Muscle of back (tissue), 11 donors: ENCODE data around the gene FMN1. TPM values are rescaled to one million over a fixed set of nuclear protein-coding genes. Genes with fewer than 3 reads are reported as not detected.

Source experiments
- DNase-seq, 3 donors: peaks; one replicate each; pipeline versions ENCODE4 v3.0.0 to v3.0.0-alpha.2; 2013
- polyA plus RNA-seq, 10 donors: library from polyadenylated mRNA; unstranded; fragments of 120-200 nt; gene quantifications; one replicate each; pipeline ENCODE4 v1.2.1, GENCODE V29; 2013; ENCODE audit not compliant: insufficient read length in 10 of 10

The FMN1 gene
- polyA plus RNA-seq, 10 donors = 1.5 to 4.5 (median 2.1) TPM

DNA sequence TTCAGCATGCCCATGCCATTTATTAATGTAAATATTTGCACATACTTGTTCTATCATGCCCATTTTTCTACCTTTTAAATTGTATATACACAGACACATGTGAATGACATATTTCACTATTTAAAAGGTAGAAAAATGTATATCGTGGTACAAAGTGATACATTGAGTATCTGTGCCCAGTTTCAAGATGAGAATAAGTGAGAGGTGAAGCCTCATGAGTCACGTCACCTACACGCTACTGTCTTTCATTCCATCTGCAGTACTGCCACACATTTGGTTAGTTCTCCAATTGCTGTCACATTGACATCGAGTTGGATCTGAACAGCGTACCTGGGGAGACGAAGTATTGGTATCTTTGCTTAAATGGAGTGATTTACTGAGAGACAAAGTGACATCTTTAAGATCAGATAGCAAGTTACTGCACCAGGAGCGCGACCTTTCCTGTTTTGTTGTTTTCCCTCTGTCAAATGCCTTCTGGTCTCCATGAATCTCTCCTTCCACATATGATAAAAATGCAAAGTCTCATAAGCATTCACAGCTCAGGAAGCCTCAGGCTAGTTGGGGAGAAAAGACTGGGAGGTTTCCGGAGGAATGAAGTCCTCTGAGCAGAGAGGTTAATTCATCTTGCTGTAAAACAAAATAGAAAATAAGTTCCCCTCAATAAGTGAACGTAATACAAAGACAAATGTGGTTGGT, 464.7 kb downstream of the FMN1 start:
- DNase-seq = no peak

DNA sequence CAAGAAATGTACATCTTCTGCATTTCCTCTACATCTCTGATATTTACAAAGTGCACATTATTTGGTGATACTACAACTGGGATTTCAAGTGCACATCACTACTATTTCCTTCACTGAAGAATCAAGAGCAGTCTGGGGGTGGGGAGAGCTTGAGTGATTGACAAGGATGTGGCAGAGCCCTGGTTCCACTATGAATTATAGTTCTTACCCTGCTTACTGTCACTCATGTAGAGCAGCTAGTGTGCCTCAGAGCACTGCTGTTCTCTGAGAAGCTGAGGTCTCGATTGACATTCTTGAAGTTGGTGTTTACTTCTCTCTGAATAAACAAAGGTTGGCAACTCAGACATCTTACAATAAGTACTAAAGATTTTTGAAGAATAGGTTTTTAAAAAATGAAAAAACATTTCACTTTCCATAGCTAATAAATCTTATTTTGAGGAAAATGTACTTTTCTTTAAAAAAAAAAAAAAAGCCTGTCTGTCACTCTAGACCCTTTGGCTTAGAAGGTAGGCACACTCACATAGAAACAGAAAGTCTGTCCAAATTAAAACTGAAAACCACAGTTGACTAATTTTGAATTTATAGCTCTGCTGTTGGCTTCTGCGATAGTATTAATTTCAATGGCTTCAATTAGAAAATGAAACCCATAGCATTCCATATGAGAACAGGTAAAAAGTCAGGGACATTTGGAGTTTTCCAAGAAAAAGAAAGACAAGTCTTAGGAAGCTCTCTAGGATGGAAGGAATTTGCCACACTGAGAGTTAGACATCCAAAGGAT, 471.2 kb downstream of the FMN1 start:
- DNase-seq = no peak

DNA sequence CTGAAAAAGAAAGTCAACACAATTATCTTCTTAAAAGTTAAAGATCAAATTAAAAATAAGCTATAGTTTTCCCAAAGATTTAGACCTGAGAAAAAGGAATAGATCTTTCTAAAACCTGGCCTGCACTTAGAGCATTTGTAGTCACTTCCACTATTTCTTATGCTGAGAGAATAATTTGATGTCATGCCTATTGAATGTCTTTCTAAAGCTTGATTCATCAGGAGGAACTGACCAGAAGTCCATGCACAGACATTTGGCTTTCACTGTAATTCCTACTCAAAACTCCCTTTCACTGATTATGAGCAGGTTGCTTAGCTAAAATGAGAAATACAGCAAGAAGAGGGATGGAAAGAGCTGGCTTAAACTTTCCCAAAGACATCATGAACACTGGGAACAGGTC, 472.4 kb downstream of the FMN1 start:
- no peak for DNase-seq

DNA sequence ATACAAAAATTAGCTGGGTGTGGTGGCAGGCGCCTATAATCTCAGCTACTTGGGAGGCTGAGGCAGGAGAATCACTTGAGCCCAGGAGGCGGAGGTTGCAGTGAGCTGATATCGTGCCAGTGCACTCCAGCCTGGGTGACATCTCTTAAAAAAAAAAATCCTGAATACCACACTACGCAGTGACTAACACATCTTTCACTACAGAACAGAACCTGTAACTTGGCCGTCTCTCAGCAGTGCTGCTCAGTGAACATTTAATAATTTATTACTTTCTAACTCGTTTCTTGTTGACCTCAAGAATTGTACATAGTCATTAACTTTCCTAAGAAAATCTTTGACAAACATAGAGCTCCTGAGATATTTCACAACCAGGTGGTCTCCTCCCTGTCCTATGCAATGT, 472.9 kb downstream of the FMN1 start:
- no peak for DNase-seq

DNA sequence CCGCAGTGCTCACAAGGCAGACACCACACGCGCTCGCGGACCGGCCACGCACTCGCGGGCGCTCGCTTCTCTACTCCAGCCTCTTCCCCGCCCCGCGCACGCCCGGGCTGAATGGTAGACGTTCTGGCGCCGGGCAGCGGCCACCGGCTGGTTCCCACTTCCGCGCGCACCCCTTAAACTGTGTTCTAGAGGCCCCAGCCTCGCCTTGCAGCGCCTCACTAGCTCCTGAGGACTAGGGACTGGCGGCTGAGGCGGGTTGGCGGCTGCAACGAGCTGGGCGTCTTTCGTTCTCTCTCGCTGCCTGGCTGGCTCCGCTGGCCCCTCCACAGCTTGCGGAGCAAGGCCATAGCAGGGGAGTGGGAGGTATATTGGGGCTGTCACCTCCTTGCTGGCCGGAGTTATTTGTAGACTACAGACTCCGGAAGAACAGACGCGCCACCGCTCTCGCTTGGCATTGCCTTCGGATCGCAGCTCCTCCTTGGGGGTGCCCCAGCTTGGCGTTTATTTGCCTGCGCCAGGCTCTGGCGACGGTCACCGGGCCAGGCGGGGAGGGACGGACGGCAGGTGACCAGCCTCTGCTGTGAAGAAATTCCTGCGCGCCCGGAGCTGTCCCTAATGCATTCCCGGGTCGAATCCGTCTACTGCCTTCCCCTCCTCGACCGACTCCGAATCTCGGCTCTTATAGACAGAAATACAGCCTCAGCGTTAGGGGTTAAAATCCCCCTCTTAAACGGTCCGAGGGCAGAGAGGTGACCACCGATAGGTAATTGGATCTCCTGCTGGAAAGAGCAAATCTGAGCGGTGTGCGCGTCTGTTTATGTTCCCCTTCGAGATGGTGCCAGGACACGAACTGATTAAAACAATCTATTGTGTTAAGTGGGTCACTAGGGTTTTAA, 475.4 kb downstream of the FMN1 start:
- DNase-seq = peak in 1 of 3 donors; percentile 60

DNA sequence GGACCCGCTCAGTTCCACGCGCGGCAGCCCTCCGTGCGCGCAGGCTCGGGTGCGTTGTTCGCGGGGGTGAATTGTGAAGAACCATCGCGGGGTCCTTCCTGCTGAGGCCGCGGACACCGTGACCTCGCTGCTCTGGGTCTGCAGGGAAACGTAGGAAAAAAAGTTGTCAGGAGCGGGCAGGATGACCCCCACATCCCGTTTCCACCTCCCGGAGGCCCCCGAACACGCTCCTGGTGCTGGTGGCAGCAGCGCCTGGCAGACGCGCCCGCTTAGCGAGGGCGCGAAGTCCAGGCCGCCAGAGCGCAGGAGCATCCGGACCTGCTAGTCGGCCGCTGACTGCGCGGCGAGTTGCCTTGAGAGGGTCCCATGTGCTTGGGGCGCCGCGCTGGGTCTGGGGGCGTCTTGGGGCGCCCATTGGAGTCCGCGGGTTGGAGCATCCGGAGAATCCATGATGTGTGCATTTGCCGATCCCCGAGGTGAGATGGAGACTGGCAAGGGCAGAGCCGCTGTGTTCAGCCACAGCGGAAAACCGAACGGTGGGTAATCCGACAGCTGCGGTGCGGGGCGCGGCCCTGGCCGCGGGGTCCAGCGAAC, 476.2 kb downstream of the FMN1 start:
- peak in 1 of 3 donors; percentile 57 for DNase-seq

DNA sequence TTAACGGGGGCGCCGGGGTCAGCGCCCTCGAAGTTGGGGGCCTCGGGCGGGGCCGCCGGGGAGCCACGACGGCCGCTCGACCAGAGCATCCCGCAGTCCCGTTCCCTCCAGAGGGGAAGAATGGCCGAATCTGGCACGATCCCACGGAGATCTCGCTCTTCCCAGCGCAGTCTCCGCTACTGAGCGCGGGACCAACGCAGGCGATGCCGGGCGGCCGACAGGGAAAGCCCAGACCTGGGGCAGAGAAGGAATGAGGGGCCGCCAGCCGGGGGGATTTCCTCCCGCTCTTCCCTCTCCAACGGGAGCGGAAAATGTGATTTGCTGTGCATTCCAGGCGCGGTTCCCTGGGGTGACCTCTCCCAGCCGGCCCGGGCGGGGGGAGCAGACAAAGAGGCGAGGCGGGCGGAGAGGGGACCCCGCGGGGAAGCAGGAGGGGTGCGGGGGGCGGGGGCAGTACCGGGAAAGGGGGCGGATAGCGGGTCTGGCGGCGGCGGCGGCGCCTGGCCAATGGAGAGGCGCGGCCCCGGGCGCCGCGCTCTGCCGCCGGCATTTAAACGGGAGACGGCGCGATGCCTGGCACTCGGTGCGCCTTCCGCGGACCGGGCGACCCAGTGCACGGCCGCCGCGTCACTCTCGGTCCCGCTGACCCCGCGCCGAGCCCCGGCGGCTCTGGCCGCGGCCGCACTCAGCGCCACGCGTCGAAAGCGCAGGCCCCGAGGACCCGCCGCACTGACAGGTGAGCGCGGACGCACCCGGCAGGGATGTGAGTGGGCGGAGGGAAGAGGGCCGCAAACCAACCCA, 476.9 kb downstream of the FMN1 start, which contains the start of gene GREM1:
Gene GREM1, plus strand, starts transcription at position 579 of the 801 bp plus-strand sequence. CDS start 12,687 bp downstream, outside the sequence.
- peak; percentile 25 to 79 (median 61) for DNase-seq

DNA sequence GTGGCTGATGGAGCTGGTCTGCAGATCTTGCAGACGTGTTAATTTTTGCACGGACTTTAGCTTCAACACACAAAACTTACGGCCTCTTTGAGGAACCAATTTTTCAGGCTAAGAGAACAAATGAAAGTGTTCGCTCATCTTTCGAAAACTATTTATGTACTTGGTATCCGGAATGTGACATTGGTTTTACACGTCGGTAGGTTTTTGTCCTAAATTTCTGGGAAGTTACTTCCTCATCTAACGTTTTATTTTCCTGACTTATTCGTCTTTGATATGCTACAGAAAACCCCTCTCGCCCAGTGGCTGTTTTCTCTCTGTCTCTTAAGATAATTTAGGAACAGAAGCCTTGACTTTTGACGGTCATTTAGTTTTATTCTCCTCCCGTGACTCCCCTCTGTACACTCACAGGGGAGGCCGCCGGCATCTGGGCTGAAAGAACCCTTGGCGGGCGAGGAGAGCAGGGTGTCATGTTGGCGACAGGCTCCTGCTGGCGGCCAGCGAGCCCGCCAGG, 477.5 kb downstream of the FMN1 start:
- DNase-seq = peak in 1 of 3 donors; percentile 32

DNA sequence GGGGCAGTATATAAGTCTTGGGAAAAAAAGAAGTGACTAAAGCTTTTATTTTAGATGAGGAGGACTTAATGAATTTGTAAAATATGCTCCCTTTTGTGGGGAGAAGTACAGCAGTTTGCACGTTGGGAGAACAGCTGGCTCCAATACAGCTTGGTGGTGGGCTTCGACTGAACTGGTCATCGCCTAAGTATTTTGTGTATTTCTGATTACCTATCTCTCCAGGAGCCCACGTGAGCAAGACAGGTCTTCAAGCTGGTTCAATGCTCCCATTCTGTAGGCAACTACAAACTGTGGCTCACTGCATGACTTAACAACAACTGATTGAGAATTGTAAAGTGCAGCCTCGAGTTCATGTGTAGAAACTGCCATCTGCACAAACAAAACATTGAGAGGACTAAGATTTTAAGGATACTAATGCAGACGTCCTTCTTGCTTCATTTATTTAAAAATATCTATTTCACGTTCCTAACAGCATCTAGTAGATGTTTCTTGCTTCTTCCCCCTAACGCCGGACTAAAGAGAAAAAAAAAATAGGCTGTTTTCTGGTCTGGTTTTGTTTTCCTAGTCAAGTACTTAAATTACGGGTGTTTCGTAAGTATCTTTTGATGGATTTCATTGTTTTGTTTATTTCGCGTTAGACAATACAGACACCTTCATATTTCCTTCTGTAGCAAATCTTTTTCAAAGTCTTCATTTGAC, 478.1 kb downstream of the FMN1 start:
- DNase-seq = no peak

Other genes starting within 250 kb of the FMN1 start
- 10 to 100 TPM; 15.4 to 62.4 (median 41.5) TPM for gene RYR3, start 116.3 kb upstream of the FMN1 start, polyA plus RNA-seq